Parathyroid adenoma (tissue), 2 donors: Measurements from ENCODE around the gene VKORC1L1.

ENCODE experiments used
- H2AFZ ChIP-seq: fragments of 300-600 bp; sonication (generic); one replicate; pipeline ENCODE4 v1.7.0; 2017; ENCODE audit warnings: antibody characterized with exemption, mild to moderate bottlenecking
- H3K27ac ChIP-seq: fragments of 300-600 bp; sonication (generic); one replicate; pipeline ENCODE4 v1.7.0; 2017
- H3K27me3 ChIP-seq: fragments of 300-600 bp; sonication (generic); one replicate; pipeline ENCODE4 v1.7.0; 2017; ENCODE audit warnings: low read length; ENCODE audit not compliant: control insufficient read depth, insufficient read depth
- H3K36me3 ChIP-seq: fragments of 300-600 bp; sonication (generic); one replicate; pipeline ENCODE4 v1.7.0; 2017; ENCODE audit warnings: low read length; ENCODE audit not compliant: control insufficient read depth, insufficient read depth
- H3K4me1 ChIP-seq: fragments of 300-600 bp; sonication (generic); one replicate; pipeline ENCODE4 v1.7.0; 2017; ENCODE audit warnings: control low read depth
- H3K4me2 ChIP-seq: fragments of 300-600 bp; sonication (generic); one replicate; pipeline ENCODE4 v1.7.0; 2017; ENCODE audit warnings: low read length
- H3K4me3 ChIP-seq: fragments of 300-600 bp; sonication (generic); one replicate; pipeline ENCODE4 v1.7.0; 2017; ENCODE audit warnings: low read depth, low read length
- H3K79me2 ChIP-seq: fragments of 300-600 bp; sonication (generic); one replicate; pipeline ENCODE4 v1.7.0; 2017; ENCODE audit warnings: control low read depth
- H3K9ac ChIP-seq: fragments of 300-600 bp; sonication (generic); one replicate; pipeline ENCODE4 v1.7.0; 2017; ENCODE audit warnings: mild to moderate bottlenecking
- H3K9me3 ChIP-seq: fragments of 300-600 bp; sonication (generic); one replicate; pipeline ENCODE4 v1.7.0; 2017; ENCODE audit warnings: low read length; ENCODE audit not compliant: control insufficient read depth
- CTCF ChIP-seq: fragments of 300-600 bp; sonication (generic); IDR thresholded peaks from one replicate; pipeline ENCODE4 v1.7.0; 2017; ENCODE audit warnings: antibody characterized with exemption, mild to moderate bottlenecking
- donor health status: primary hyperparathyroidism.

The VKORC1L1 gene

GRCh38 chr7:65915921-65916657, 43.2 kb downstream of the VKORC1L1 start:
- H3K9me3 ChIP-seq, result no peaks in the 10 kb centered on the region
- no peak overlapping the region for H3K9ac ChIP-seq
- H3K4me3 ChIP-seq, result no peak overlapping the region
- TF ChIP-seq CTCF, result no peak
- no peak overlapping the region for H2AFZ ChIP-seq
- H3K36me3 ChIP-seq, result no peaks in the 10 kb centered on the region
- H3K4me2 ChIP-seq, result no peak overlapping the region
- peaks cover 23% of the 10 kb centered on the region for H3K79me2 ChIP-seq
- no peaks in the 10 kb centered on the region for H3K27me3 ChIP-seq
- H3K4me1 ChIP-seq, result no peaks in the 10 kb centered on the region
- no peak overlapping the region for H3K27ac ChIP-seq

GRCh38 chr7:65923316-65923715, 50.4 kb downstream of the VKORC1L1 start:
- no peaks in the 10 kb centered on the region for H3K27me3 ChIP-seq
- no peak overlapping the region for H3K9ac ChIP-seq
- H3K4me1 ChIP-seq, result no peaks in the 10 kb centered on the region
- H3K4me3 ChIP-seq, result no peak overlapping the region
- no peak overlapping the region for H2AFZ ChIP-seq
- H3K9me3 ChIP-seq, result no peaks in the 10 kb centered on the region
- no peaks in the 10 kb centered on the region for H3K36me3 ChIP-seq
- H3K79me2 ChIP-seq, result peaks cover 37% of the 10 kb centered on the region
- TF ChIP-seq CTCF, result no peak
- H3K4me2 ChIP-seq, result no peak overlapping the region
- no peak overlapping the region for H3K27ac ChIP-seq

- no peaks in the 10 kb centered on the region for H3K4me1 ChIP-seq
- H3K79me2 ChIP-seq, result peaks cover 34% of the 10 kb centered on the region
- no peaks in the 10 kb centered on the region for H3K27me3 ChIP-seq
- H3K27ac ChIP-seq, result no peak overlapping the region
- no peaks in the 10 kb centered on the region for H3K9me3 ChIP-seq
- H3K9ac ChIP-seq, result no peak overlapping the region
- no peaks in the 10 kb centered on the region for H3K36me3 ChIP-seq
- TF ChIP-seq CTCF, result no peak
- H2AFZ ChIP-seq, result no peak overlapping the region
- no peak overlapping the region for H3K4me2 ChIP-seq
- H3K4me3 ChIP-seq, result no peak overlapping the region
These were observed 51.3 kb downstream of the VKORC1L1 start for GRCh38 chr7:65924193-65924592.

- no peak for TF ChIP-seq CTCF
These were observed 52.2 kb downstream of the VKORC1L1 start for GRCh38 chr7:65925040-65925439.

GRCh38 chr7:65926588-65926987, 53.7 kb downstream of the VKORC1L1 start:
- peaks cover 16% of the 10 kb centered on the region for H3K79me2 ChIP-seq
- TF ChIP-seq CTCF, result no peak
- no peaks in the 10 kb centered on the region for H3K4me1 ChIP-seq
- no peaks in the 10 kb centered on the region for H3K36me3 ChIP-seq
- no peak overlapping the region for H3K4me3 ChIP-seq
- H3K4me2 ChIP-seq, result no peak overlapping the region
- no peak overlapping the region for H2AFZ ChIP-seq
- H3K27me3 ChIP-seq, result no peaks in the 10 kb centered on the region
- no peak overlapping the region for H3K9ac ChIP-seq
- H3K9me3 ChIP-seq, result no peaks in the 10 kb centered on the region
- H3K27ac ChIP-seq, result no peak overlapping the region

More at GRCh38 chr7:65925040-65925439, 52.2 kb downstream of the VKORC1L1 start:
- Histone ChIP-seq H3K9ac (no peak overlapping the region), H3K4me3 (no peak overlapping the region), H3K79me2 (peaks cover 27% of the 10 kb centered on the region), H3K4me2 (no peak overlapping the region), H3K36me3 (no peaks in the 10 kb centered on the region), H3K27ac (no peak overlapping the region), H3K9me3 (no peaks in the 10 kb centered on the region), H3K27me3 (no peaks in the 10 kb centered on the region), H3K4me1 (no peaks in the 10 kb centered on the region), H2AFZ (no peak overlapping the region)
